ENCODE measurements around the gene TENM4.

TENM4 gene

DNA sequence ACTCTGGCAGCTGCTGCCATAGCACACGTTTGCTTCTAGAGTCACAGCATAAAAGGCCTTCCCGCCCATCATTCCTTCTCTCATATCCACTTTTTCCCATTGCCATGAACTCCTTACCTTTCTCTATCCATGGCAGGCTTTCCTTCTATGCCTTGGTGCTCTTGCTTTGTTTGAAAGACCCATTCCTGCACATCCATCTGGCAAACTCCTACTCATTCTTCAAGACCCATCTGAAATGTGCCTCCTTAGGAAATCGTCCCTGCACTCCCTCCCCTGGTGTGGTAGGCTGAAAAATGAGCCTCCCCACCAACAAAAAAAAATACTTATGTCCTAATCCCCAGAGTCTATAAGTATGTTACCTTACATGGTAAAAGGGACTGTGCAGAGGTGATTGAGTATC, 100.3 kb downstream of the TENM4 start:
- DNase-seq: no peak
- Mint-ChIP-seq H3K27me3 (ENCODE audit: low read depth, poor library complexity) (peaks cover 3% of the 10 kb centered on the region), H3K4me1 (peaks cover 34% of the 10 kb centered on the region), H3K4me3 (no peak overlapping the region), H3K36me3 (ENCODE audit: low read depth) (peaks cover 5% of the 10 kb centered on the region), H3K27ac (peak overlapping the region; percentile 68), H3K9me3 (no peaks in the 10 kb centered on the region)
- no peak for TF ChIP-seq CTCF (IDR thresholded peaks at IDR 0.05)

DNA sequence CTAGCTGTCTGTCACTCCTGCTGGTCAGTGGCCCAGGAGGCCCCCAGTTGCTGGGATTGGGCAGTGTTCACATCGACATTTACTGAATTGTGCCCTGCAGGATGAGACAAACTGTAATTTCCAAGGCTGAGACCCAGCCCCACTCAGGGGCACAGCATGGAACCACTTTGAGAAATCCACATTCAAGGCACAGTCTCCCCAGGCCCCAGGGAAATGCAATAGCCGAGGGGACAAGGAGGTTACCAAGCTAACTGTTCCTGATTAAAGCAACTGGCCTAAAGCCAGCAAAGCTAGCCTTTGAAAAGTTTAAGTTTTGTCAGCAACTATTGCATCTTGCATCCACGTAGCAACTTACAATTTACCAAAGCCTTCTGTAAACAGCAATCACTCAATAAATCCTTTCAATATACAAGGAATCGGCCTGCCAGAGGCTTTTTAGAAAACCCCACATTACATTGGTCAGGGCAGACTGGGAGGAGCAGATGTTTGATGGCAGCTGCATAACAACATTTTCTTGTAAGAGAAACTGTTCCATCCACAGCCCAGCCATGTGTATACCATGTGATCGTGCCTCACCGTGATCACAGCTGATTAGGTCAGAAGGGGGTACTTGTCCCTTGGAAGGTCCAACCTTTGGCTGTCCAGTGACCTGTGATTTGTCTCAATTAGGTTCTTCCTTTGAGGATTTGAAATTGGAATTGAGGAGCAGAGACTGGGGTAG, 103.9 kb downstream of the TENM4 start:
- peaks cover 5% of the 10 kb centered on the region for H3K27me3 Mint-ChIP-seq (ENCODE audit: low read depth, poor library complexity)
- peak overlapping the region; percentile 10 for H3K27ac Mint-ChIP-seq

DNA sequence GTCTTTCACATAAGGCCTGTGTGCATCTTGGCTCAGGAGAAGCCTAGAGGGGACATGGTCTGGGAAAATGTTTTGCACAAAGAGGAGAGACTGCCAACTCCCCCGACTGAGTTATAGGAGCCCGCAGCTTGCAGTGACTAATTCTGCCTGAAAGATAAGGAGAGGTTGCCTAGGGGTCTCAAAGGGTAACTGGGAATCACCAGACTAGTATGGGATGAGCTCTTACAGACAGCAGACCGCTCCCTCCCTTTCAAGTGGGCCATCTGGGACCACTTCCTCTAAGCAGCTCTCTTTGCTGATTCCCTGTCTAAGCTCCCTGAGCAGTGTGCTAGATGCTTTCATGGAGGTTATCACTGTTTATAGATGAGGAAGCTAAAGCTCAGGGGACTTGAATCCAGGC, 105.1 kb downstream of the TENM4 start:
- H3K36me3 Mint-ChIP-seq (ENCODE audit: low read depth): peaks cover 5% of the 10 kb centered on the region
- H3K27me3 Mint-ChIP-seq (ENCODE audit: low read depth, poor library complexity): peaks cover 5% of the 10 kb centered on the region
- no peak for DNase-seq
- no peak overlapping the region for H3K27ac Mint-ChIP-seq
- no peaks in the 10 kb centered on the region for H3K9me3 Mint-ChIP-seq
- H3K4me1 Mint-ChIP-seq: peaks cover 64% of the 10 kb centered on the region
- no peak for TF ChIP-seq CTCF (IDR thresholded peaks at IDR 0.05)
- H3K4me3 Mint-ChIP-seq: no peak overlapping the region

More for the DNA sequence above, 103.9 kb downstream of the TENM4 start:
- H3K4me3 Mint-ChIP-seq: no peak overlapping the region
- TF ChIP-seq CTCF (IDR thresholded peaks at IDR 0.05): no peak
- peaks cover 59% of the 10 kb centered on the region for H3K4me1 Mint-ChIP-seq
- no peak for DNase-seq
- H3K9me3 Mint-ChIP-seq: no peaks in the 10 kb centered on the region
- H3K36me3 Mint-ChIP-seq (ENCODE audit: low read depth): peaks cover 5% of the 10 kb centered on the region

GRCh38 chr11:79333355-79333754, 107.5 kb downstream of the TENM4 start:
- no peak overlapping the region for H3K4me3 Mint-ChIP-seq
- H3K27ac Mint-ChIP-seq: no peak overlapping the region
- peaks cover 69% of the 10 kb centered on the region for H3K4me1 Mint-ChIP-seq
- TF ChIP-seq CTCF (IDR thresholded peaks at IDR 0.05): no peak
- no peak for DNase-seq
- H3K9me3 Mint-ChIP-seq: no peaks in the 10 kb centered on the region
- H3K27me3 Mint-ChIP-seq (ENCODE audit: low read depth, poor library complexity): peaks cover 5% of the 10 kb centered on the region
- H3K36me3 Mint-ChIP-seq (ENCODE audit: low read depth): no peaks in the 10 kb centered on the region

DNA sequence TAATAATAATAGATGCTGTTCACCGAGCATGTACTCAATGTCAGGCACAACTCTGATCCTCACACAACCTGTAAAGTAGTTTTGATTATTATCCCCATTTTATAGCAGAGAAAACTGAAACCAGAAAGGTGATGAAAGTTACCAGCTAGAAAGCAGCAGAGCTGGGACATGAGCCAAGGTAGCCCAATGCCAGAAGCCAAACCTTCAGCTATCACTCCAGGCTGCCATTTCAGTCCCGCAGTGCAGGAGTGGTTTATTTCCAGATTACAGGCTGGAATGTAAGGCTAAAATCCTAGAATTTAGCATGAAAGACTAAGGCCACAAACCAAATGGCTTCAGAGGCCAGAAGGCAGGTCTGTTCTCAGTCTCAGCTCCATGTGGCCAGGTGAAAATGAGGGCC, 108.8 kb downstream of the TENM4 start:
- H3K4me3 Mint-ChIP-seq: no peak overlapping the region

More for the DNA sequence above, 108.8 kb downstream of the TENM4 start:
- Mint-ChIP-seq H3K27me3 (ENCODE audit: low read depth, poor library complexity) (peaks cover 2% of the 10 kb centered on the region), H3K36me3 (ENCODE audit: low read depth) (no peaks in the 10 kb centered on the region), H3K9me3 (no peaks in the 10 kb centered on the region), H3K4me1 (peaks cover 64% of the 10 kb centered on the region), H3K27ac (no peak overlapping the region)
- TF ChIP-seq CTCF (IDR thresholded peaks at IDR 0.05): no peak
- DNase-seq: no peak

All from nephron progenitor cell (in vitro differentiated cells).